Omental fat pad (tissue), 4 donors: Measurements from ENCODE around the gene ZNF708. TPM values are rescaled to one million over a fixed set of nuclear protein-coding genes. Genes with fewer than 3 reads are reported as not detected.
A peak's percentile ranks its signal among the peaks of the same experiment; 100 is the strongest.
"Not testable (repeated sequence)": the region's sequence is repeated elsewhere in the genome, so short reads cannot be mapped to it uniquely, and the experiment has no call there.

ENCODE experiments used
- ATAC-seq: fragments of 150-250 bp; one replicate; pipeline ENCODE4 v1.9.1; 2016; ENCODE audit warnings: mild to moderate bottlenecking, moderate library complexity; ENCODE audit not compliant: low FRiP score
- DNase-seq: peaks from one replicate; pipeline ENCODE4 v3.0.0-alpha.2; 2019; ENCODE audit warnings: low spot score
- CTCF ChIP-seq, 3 donors: fragments of 450-650 bp; IDR thresholded peaks; one replicate each; pipeline ENCODE4 v1.5.1; 2016 to 2017; ENCODE audit warnings: antibody characterized with exemption in 3 of 3, mild to moderate bottlenecking in 3 of 3, moderate library complexity in 2 of 3
- total RNA-seq, 4 donors: library from RNA; depleted of rRNA; stranded (reverse); fragments of >200 nt; gene quantifications; one replicate each; pipeline ENCODE4 v1.1.0, GENCODE V29; 2016

ZNF708 gene
- total RNA-seq, 4 donors from 2014 or later = 9.1 to 21.4 (median 12.1) TPM

GRCh38 chr19:21326169-21326568, 3.0 kb downstream of the ZNF708 start:
- ATAC-seq = no peak
- no peak for DNase-seq

GRCh38 chr19:21323000-21323399, 6.2 kb downstream of the ZNF708 start:
- no peak for TF ChIP-seq CTCF (IDR thresholded peaks at IDR 0.05)
- no peak for ATAC-seq
- no peak for DNase-seq

More at GRCh38 chr19:21326169-21326568, 3.0 kb downstream of the ZNF708 start:
- no peak for TF ChIP-seq CTCF (IDR thresholded peaks at IDR 0.05)

- ATAC-seq (peak; percentile 54), DNase-seq (no peak)
- TF ChIP-seq CTCF (IDR thresholded peaks at IDR 0.05) = no peak
Measured at GRCh38 chr19:21322528-21322927, 6.7 kb downstream of the ZNF708 start.

GRCh38 chr19:21321996-21322395, 7.2 kb downstream of the ZNF708 start:
- DNase-seq = no peak
- ATAC-seq = no peak
- no peak for TF ChIP-seq CTCF (IDR thresholded peaks at IDR 0.05)

GRCh38 chr19:21321134-21321533, 8.1 kb downstream of the ZNF708 start:
- DNase-seq (no peak), ATAC-seq (no peak)
- TF ChIP-seq CTCF (IDR thresholded peaks at IDR 0.05) = no peak

- ATAC-seq = no peak
- TF ChIP-seq CTCF (IDR thresholded peaks at IDR 0.05) = no peak
Measured at GRCh38 chr19:21317821-21318220, 11.4 kb downstream of the ZNF708 start.

GRCh38 chr19:21314676-21315075, 14.5 kb downstream of the ZNF708 start:
- DNase-seq (no peak), ATAC-seq (no peak)
- TF ChIP-seq CTCF (IDR thresholded peaks at IDR 0.05) = no peak

More at GRCh38 chr19:21317821-21318220, 11.4 kb downstream of the ZNF708 start:
- no peak for DNase-seq

GRCh38 chr19:21312807-21313206, 16.4 kb downstream of the ZNF708 start:
- not testable (repeated sequence) for ATAC-seq, DNase-seq
